GM23338 (cell line): ENCODE results near the gene SRMS. TPM values are rescaled to one million over a fixed set of nuclear protein-coding genes. Genes with fewer than 3 reads are reported as not detected.

ENCODE experiments used
- ATAC-seq: fragments of 200-7000 bp; cut with Tn5 transposase; 3 replicates; pipeline ENCODE4 v1.9.1; 2020
- DNase-seq: peaks from one replicate; pipeline ENCODE4 v3.0.0-alpha.2; 2015; ENCODE audit warnings: low spot score
- H2AFZ ChIP-seq: fragments of 200-600 bp; sonication (generic); 2 replicates; pipeline ENCODE4 v1.8.0; 2016; ENCODE audit warnings: antibody characterized with exemption, mild to moderate bottlenecking, moderate library complexity
- H3F3A ChIP-seq: fragments of 200-600 bp; sonication (generic); replicated peaks from 2 replicates; pipeline ENCODE4 v1.8.0; 2017; ENCODE audit warnings: antibody characterized with exemption, mixed run types, low read depth
- H3K27ac ChIP-seq: fragments of 200-600 bp; sonication (generic); 2 replicates; pipeline ENCODE4 v1.6.1; 2016; ENCODE audit warnings: low read depth
- H3K27me3 ChIP-seq: fragments of 200-600 bp; sonication (generic); 2 replicates; pipeline ENCODE4 v1.8.0; 2016; ENCODE audit warnings: mild to moderate bottlenecking, mixed run types, moderate library complexity; ENCODE audit not compliant: insufficient read depth
- H3K36me3 ChIP-seq: fragments of 200-600 bp; sonication (generic); 2 replicates; pipeline ENCODE4 v1.8.0; 2016; ENCODE audit warnings: mild to moderate bottlenecking; ENCODE audit not compliant: insufficient read depth
- H3K4me1 ChIP-seq: fragments of 200-600 bp; sonication (generic); 2 replicates; pipeline ENCODE4 v1.8.0; 2016; ENCODE audit warnings: mild to moderate bottlenecking, moderate library complexity; ENCODE audit not compliant: insufficient read depth
- H3K4me2 ChIP-seq: fragments of 200-600 bp; sonication (generic); 2 replicates; pipeline ENCODE4 v1.7.1; 2017; ENCODE audit warnings: mixed run types
- H3K4me3 ChIP-seq: fragments of 200-600 bp; sonication (generic); 2 replicates; pipeline ENCODE4 v1.6.1; 2016; ENCODE audit warnings: mixed run types
- H3K79me2 ChIP-seq: fragments of 200-600 bp; sonication (generic); replicated peaks from 2 replicates; pipeline ENCODE4 v1.8.0; 2017; ENCODE audit warnings: mild to moderate bottlenecking; ENCODE audit not compliant: insufficient read depth
- H3K9me2 ChIP-seq: fragments of 200-600 bp; sonication (generic); 2 replicates; pipeline ENCODE4 v1.8.0; 2017; ENCODE audit not compliant: insufficient read depth
- H4K20me1 ChIP-seq: fragments of 200-600 bp; sonication (generic); replicated peaks from 2 replicates; pipeline ENCODE4 v1.8.0; 2017; ENCODE audit warnings: mild to moderate bottlenecking; ENCODE audit not compliant: insufficient read depth
- H3K27ac Mint-ChIP-seq: 2 replicates; pipeline ENCODE4 v1.8.0; 2020; ENCODE audit warnings: inconsistent platforms, mild to moderate bottlenecking, moderate library complexity, mixed read lengths
- H3K27me3 Mint-ChIP-seq: 3 replicates; pipeline ENCODE4 v1.8.0; 2022; ENCODE audit warnings: low read depth, mild to moderate bottlenecking, moderate library complexity, mixed read lengths, inconsistent platforms; ENCODE audit not compliant: insufficient read depth, poor library complexity
- H3K36me3 Mint-ChIP-seq: 3 replicates; pipeline ENCODE4 v1.8.0; 2021; ENCODE audit warnings: low read depth, mild to moderate bottlenecking, inconsistent platforms, moderate library complexity, mixed read lengths
- H3K4me1 Mint-ChIP-seq: 3 replicates; pipeline ENCODE4 v1.8.0; 2020; ENCODE audit warnings: mild to moderate bottlenecking, inconsistent platforms, mixed read lengths
- H3K4me3 Mint-ChIP-seq: 3 replicates; pipeline ENCODE4 v1.8.0; 2021; ENCODE audit warnings: moderate library complexity, mild to moderate bottlenecking, inconsistent platforms, mixed read lengths
- H3K9me3 Mint-ChIP-seq: 3 replicates; pipeline ENCODE4 v1.8.0; 2020; ENCODE audit warnings: moderate library complexity, mild to moderate bottlenecking, inconsistent platforms, mixed read lengths
- CREB1 ChIP-seq: fragments of 250-450 bp; sonication (Bioruptor Pico); IDR thresholded peaks from 2 replicates; pipeline ENCODE4 v1.5.0; 2020; ENCODE audit warnings: low read depth, mild to moderate bottlenecking, moderate library complexity
- ETS1 ChIP-seq: IDR thresholded peaks from 2 replicates; pipeline ENCODE4 v1.6.1; 2016; ENCODE audit warnings: antibody characterized with exemption
- EZH2 ChIP-seq: fragments of 200-600 bp; sonication (generic); IDR thresholded peaks from one replicate; pipeline ENCODE4 v1.8.0; 2017; ENCODE audit warnings: antibody characterized with exemption, mild to moderate bottlenecking, low read depth; ENCODE audit not compliant: unreplicated experiment
- EZH2phosphoT487 ChIP-seq: fragments of 200-600 bp; sonication (generic); IDR thresholded peaks from one replicate; pipeline ENCODE4 v1.8.1; 2018; ENCODE audit warnings: antibody characterized with exemption; ENCODE audit not compliant: unreplicated experiment
- JUNB ChIP-seq: IDR thresholded peaks from one replicate; pipeline ENCODE4 v1.6.1; 2016; ENCODE audit warnings: antibody characterized with exemption; ENCODE audit not compliant: unreplicated experiment
- NANOG ChIP-seq: IDR thresholded peaks from 2 replicates; pipeline ENCODE4 v1.6.1; 2016; ENCODE audit warnings: antibody characterized with exemption, borderline replicate concordance
- POLR2AphosphoS5 ChIP-seq: IDR thresholded peaks from 2 replicates; pipeline ENCODE4 v1.6.1; 2016; ENCODE audit warnings: antibody characterized with exemption, low read depth
- STAT1 ChIP-seq: IDR thresholded peaks from one replicate; pipeline ENCODE4 v1.6.1; 2016; ENCODE audit warnings: antibody characterized with exemption; ENCODE audit not compliant: unreplicated experiment
- ZNF114 ChIP-seq: fragments of 250-450 bp; sonication (Bioruptor Pico); IDR thresholded peaks from 2 replicates; pipeline ENCODE4 v1.5.0; 2020; ENCODE audit warnings: mild to moderate bottlenecking, moderate library complexity
- ZNF331 ChIP-seq: fragments of 250-450 bp; sonication (Bioruptor Pico); IDR thresholded peaks from 2 replicates; pipeline ENCODE4 v1.5.0; 2020; ENCODE audit warnings: low read depth, mild to moderate bottlenecking, moderate library complexity
- polyA plus RNA-seq: library from polyadenylated mRNA; unstranded; fragments of >200 nt; fragmentation: Nextera tagmentation; extraction: Ambion mirVana; gene quantifications from 2 replicates; pipeline ENCODE4 v1.2.1, GENCODE V29; 2016
- total RNA-seq: library from RNA; depleted of rRNA; stranded (reverse); fragments of >200 nt; shearing (Covaris generic); gene quantifications from 2 replicates; pipeline ENCODE4 v1.2.3, GENCODE V29; 2014
- TF ChIP-seq, protein P1 (sequence below), 2 experiments: fragments of 200-600 bp in 1 of 2; sonication (generic) in 1 of 2; conservative IDR thresholded peaks; 2 replicates each; pipeline versions ENCODE4 v1.5.1 to v1.6.1; 2016 to 2017; ENCODE audit warnings: antibody characterized with exemption in 2 of 2, low read depth in 2 of 2, mild to moderate bottlenecking in 2 of 2, moderate library complexity in 1 of 2
- TF ChIP-seq, protein P2 (sequence below): fragments of 250-450 bp; sonication (Bioruptor Pico); IDR thresholded peaks from 2 replicates; pipeline ENCODE4 v1.5.0; 2020; ENCODE audit warnings: mild to moderate bottlenecking, moderate library complexity
- TF ChIP-seq, protein P3 (sequence below): IDR thresholded peaks from one replicate; pipeline ENCODE4 v1.6.1; 2018; ENCODE audit warnings: antibody characterized with exemption; ENCODE audit not compliant: unreplicated experiment

The SRMS gene
- total and polyA plus RNA-seq, 2 experiments from 2014 or later: 0.23 to 0.59 TPM

DNA sequence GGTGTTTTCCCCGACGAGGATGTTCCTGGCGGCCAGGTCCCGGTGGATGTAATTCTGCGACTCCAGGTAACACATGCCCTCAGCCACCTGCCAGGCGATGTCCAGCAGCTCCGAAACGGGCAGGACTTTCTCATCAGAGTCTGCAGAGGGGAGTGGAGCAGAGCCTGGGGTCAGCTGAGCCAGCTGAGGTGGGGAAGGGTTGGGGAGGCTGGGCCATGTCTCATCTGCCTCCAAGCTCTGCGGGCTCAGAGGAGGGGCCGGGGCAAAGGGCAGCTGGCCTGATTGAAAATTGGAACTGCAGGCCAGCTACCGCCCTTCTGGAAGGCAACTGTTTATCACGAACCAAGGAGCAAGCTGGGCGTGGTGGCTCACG is 16.8 kb downstream of the SRMS start:
- no peak for ATAC-seq
- Mint-ChIP-seq H3K4me1 (peaks cover 2% of the 10 kb centered on the region; the same call in 1 of the 3 replicates), H3K27ac (no peak overlapping the region), H3K4me3 (no peak overlapping the region), H3K27me3 (peaks cover 9% of the 10 kb centered on the region), H3K9me3 (no peaks in the 10 kb centered on the region), H3K36me3 (no peaks in the 10 kb centered on the region)
- H3K9me2 ChIP-seq: no peaks in the 10 kb centered on the region
- H3K27ac ChIP-seq: no peak overlapping the region
- H3K4me1 ChIP-seq: no peaks in the 10 kb centered on the region
- H2AFZ ChIP-seq: no peak overlapping the region
- 0 out of 2 replicates have a peak, but pooled peaks cover 2% of the 10 kb centered on the region for H4K20me1 ChIP-seq
- no peak overlapping the region for H3K4me2 ChIP-seq
- H3F3A ChIP-seq: peaks cover 7% of the 10 kb centered on the region; the same call in 1 of the 2 replicates
- no peaks in the 10 kb centered on the region for H3K36me3 ChIP-seq
- no peak for DNase-seq
- TF ChIP-seq ZNF114 (CRISPR knock-in tag) (no peak), NANOG (no peak), POLR2AphosphoS5 (no peak), ZNF331 (no peak), ETS1 (no peak), JUNB (no peak), CREB1 (CRISPR knock-in tag) (no peak), EZH2 (no peak), EZH2phosphoT487 (no peak), STAT1 (no peak)
- TF ChIP-seq, protein P1, sequence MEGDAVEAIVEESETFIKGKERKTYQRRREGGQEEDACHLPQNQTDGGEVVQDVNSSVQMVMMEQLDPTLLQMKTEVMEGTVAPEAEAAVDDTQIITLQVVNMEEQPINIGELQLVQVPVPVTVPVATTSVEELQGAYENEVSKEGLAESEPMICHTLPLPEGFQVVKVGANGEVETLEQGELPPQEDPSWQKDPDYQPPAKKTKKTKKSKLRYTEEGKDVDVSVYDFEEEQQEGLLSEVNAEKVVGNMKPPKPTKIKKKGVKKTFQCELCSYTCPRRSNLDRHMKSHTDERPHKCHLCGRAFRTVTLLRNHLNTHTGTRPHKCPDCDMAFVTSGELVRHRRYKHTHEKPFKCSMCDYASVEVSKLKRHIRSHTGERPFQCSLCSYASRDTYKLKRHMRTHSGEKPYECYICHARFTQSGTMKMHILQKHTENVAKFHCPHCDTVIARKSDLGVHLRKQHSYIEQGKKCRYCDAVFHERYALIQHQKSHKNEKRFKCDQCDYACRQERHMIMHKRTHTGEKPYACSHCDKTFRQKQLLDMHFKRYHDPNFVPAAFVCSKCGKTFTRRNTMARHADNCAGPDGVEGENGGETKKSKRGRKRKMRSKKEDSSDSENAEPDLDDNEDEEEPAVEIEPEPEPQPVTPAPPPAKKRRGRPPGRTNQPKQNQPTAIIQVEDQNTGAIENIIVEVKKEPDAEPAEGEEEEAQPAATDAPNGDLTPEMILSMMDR (conservative IDR thresholded peaks at IDR 0.05; ENCODE audit: low read depth in 2 of 2): no peak
- TF ChIP-seq, protein P2, sequence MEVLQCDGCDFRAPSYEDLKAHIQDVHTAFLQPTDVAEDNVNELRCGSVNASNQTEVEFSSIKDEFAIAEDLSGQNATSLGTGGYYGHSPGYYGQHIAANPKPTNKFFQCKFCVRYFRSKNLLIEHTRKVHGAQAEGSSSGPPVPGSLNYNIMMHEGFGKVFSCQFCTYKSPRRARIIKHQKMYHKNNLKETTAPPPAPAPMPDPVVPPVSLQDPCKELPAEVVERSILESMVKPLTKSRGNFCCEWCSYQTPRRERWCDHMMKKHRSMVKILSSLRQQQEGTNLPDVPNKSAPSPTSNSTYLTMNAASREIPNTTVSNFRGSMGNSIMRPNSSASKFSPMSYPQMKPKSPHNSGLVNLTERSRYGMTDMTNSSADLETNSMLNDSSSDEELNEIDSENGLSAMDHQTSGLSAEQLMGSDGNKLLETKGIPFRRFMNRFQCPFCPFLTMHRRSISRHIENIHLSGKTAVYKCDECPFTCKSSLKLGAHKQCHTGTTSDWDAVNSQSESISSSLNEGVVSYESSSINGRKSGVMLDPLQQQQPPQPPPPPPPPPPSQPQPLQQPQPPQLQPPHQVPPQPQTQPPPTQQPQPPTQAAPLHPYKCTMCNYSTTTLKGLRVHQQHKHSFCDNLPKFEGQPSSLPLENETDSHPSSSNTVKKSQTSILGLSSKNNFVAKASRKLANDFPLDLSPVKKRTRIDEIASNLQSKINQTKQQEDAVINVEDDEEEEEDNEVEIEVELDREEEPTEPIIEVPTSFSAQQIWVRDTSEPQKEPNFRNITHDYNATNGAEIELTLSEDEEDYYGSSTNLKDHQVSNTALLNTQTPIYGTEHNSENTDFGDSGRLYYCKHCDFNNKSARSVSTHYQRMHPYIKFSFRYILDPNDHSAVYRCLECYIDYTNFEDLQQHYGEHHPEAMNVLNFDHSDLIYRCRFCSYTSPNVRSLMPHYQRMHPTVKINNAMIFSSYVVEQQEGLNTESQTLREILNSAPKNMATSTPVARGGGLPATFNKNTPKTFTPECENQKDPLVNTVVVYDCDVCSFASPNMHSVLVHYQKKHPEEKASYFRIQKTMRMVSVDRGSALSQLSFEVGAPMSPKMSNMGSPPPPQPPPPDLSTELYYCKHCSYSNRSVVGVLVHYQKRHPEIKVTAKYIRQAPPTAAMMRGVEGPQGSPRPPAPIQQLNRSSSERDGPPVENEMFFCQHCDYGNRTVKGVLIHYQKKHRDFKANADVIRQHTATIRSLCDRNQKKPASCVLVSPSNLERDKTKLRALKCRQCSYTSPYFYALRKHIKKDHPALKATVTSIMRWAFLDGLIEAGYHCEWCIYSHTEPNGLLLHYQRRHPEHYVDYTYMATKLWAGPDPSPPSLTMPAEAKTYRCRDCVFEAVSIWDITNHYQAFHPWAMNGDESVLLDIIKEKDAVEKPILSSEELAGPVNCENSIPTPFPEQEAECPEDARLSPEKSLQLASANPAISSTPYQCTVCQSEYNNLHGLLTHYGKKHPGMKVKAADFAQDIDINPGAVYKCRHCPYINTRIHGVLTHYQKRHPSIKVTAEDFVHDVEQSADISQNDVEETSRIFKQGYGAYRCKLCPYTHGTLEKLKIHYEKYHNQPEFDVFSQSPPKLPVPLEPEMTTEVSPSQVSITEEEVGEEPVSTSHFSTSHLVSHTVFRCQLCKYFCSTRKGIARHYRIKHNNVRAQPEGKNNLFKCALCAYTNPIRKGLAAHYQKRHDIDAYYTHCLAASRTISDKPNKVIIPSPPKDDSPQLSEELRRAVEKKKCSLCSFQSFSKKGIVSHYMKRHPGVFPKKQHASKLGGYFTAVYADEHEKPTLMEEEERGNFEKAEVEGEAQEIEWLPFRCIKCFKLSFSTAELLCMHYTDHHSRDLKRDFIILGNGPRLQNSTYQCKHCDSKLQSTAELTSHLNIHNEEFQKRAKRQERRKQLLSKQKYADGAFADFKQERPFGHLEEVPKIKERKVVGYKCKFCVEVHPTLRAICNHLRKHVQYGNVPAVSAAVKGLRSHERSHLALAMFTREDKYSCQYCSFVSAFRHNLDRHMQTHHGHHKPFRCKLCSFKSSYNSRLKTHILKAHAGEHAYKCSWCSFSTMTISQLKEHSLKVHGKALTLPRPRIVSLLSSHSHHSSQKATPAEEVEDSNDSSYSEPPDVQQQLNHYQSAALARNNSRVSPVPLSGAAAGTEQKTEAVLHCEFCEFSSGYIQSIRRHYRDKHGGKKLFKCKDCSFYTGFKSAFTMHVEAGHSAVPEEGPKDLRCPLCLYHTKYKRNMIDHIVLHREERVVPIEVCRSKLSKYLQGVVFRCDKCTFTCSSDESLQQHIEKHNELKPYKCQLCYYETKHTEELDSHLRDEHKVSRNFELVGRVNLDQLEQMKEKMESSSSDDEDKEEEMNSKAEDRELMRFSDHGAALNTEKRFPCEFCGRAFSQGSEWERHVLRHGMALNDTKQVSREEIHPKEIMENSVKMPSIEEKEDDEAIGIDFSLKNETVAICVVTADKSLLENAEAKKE: no peak
- TF ChIP-seq, protein P3, sequence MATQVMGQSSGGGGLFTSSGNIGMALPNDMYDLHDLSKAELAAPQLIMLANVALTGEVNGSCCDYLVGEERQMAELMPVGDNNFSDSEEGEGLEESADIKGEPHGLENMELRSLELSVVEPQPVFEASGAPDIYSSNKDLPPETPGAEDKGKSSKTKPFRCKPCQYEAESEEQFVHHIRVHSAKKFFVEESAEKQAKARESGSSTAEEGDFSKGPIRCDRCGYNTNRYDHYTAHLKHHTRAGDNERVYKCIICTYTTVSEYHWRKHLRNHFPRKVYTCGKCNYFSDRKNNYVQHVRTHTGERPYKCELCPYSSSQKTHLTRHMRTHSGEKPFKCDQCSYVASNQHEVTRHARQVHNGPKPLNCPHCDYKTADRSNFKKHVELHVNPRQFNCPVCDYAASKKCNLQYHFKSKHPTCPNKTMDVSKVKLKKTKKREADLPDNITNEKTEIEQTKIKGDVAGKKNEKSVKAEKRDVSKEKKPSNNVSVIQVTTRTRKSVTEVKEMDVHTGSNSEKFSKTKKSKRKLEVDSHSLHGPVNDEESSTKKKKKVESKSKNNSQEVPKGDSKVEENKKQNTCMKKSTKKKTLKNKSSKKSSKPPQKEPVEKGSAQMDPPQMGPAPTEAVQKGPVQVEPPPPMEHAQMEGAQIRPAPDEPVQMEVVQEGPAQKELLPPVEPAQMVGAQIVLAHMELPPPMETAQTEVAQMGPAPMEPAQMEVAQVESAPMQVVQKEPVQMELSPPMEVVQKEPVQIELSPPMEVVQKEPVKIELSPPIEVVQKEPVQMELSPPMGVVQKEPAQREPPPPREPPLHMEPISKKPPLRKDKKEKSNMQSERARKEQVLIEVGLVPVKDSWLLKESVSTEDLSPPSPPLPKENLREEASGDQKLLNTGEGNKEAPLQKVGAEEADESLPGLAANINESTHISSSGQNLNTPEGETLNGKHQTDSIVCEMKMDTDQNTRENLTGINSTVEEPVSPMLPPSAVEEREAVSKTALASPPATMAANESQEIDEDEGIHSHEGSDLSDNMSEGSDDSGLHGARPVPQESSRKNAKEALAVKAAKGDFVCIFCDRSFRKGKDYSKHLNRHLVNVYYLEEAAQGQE: no peak
- no peak overlapping the region for H3K4me3 ChIP-seq
- no peaks in the 10 kb centered on the region for H3K27me3 ChIP-seq
- no peaks in the 10 kb centered on the region for H3K79me2 ChIP-seq
